AG04450 (cell line): ENCODE data around the gene CCT6B. TPM values are rescaled to one million over a fixed set of nuclear protein-coding genes. Genes with fewer than 3 reads are reported as not detected.

Source experiments
- CTCF ChIA-PET: fragments of 300-600, 350-600 bp; formaldehyde crosslinking; extraction: SDS; loops from one replicate; lab custom pipeline; 2022; ENCODE audit warnings: antibody characterized with exemption, inconsistent platforms; lab: Charles Lee
- POLR2A ChIA-PET: fragments of 350-600 bp; formaldehyde crosslinking; extraction: SDS; loops from one replicate; lab custom pipeline; 2021; ENCODE audit warnings: antibody characterized with exemption, inconsistent platforms; lab: Yijun Ruan, JAX
- DNase-seq: peaks from one replicate; pipeline ENCODE4 v3.0.0-alpha.2; 2011; ENCODE audit warnings: low read depth, low spot score
- H3K27ac ChIP-seq: one replicate; pipeline ENCODE4 v1.5.1; 2012; ENCODE audit warnings: low read depth, low read length, control low read depth
- H3K27me3 ChIP-seq: one replicate; pipeline ENCODE4 v1.6.0; 2012; ENCODE audit warnings: low read length; ENCODE audit not compliant: control insufficient read depth, insufficient read depth
- H3K4me3 ChIP-seq: 2 replicates; pipeline ENCODE4 v1.5.1; 2011; ENCODE audit warnings: mild to moderate bottlenecking, low read depth, low read length, control low read depth
- H3K9me3 ChIP-seq: 2 replicates; pipeline ENCODE4 v1.5.1; 2012; ENCODE audit warnings: low read length; ENCODE audit not compliant: control insufficient read depth, insufficient read depth
- CTCF ChIP-seq: IDR thresholded peaks from 2 replicates; pipeline ENCODE4 v1.5.1; 2011; ENCODE audit warnings: low read depth, low read length, control low read depth, inconsistent platforms
- polyA plus RNA-seq: library from polyadenylated mRNA; depleted of rRNA; stranded (reverse); fragments of >200 nt; gene quantifications from 2 replicates; pipeline ENCODE4 v1.2.3, GENCODE V29; 2011

CCT6B gene
- polyA plus RNA-seq, 1 experiment = 2.3 TPM

- Histone ChIP-seq H3K9me3 (no peaks in the 10 kb centered on the region), H3K27me3 (no peaks in the 10 kb centered on the region), H3K27ac (peak overlapping the region; percentile 63), H3K4me3 (no peak overlapping the region)
- TF ChIP-seq CTCF = peak; percentile 93
- peak; percentile 51 for DNase-seq
- ChIA-PET CTCF (interaction anchor here (0.6 to 4.7 kb wide), 16 partner anchors 14 to 143 kb away, joined by 3 to 41 read pairs (median 4); partner anchors contain the start of genes FNDC8 and RAD51D), POLR2A (no interaction called here)
Measured at GRCh38 chr17:34998205-34998604, 36.9 kb upstream of the CCT6B start.

- POLR2A ChIA-PET = interaction anchor here (0.9 to 1.0 kb wide), 2 partner anchors 16 to 119 kb away, joined by 3 to 4 read pairs; no protein-coding TSS in a partner anchor
- peak overlapping the region; percentile 63 for H3K27ac ChIP-seq
- H3K9me3 ChIP-seq = no peaks in the 10 kb centered on the region
- TF ChIP-seq CTCF = no peak
- peak; percentile 72 for DNase-seq
- H3K27me3 ChIP-seq = no peaks in the 10 kb centered on the region
- no peak overlapping the region for H3K4me3 ChIP-seq
- CTCF ChIA-PET = interaction anchor here (0.5 to 4.7 kb wide), 15 partner anchors 14 to 144 kb away, joined by 3 to 41 read pairs (median 3); partner anchors contain the start of genes FNDC8 and RAD51D
Measured at GRCh38 chr17:34997355-34997862, 36.1 kb upstream of the CCT6B start.

- H3K9me3 ChIP-seq = no peaks in the 10 kb centered on the region
- H3K27me3 ChIP-seq = no peaks in the 10 kb centered on the region
- DNase-seq = no peak
- no peak overlapping the region for H3K4me3 ChIP-seq
- TF ChIP-seq CTCF = no peak
- peak overlapping the region; percentile 63 for H3K27ac ChIP-seq
- ChIA-PET POLR2A (interaction anchor here (0.9 to 1.1 kb wide), 3 partner anchors 16 to 831 kb away, joined by 3 to 8 read pairs (median 4); no protein-coding TSS in a partner anchor), CTCF (interaction anchor here (0.5 to 4.7 kb wide), 12 partner anchors 13 to 145 kb away, joined by 3 to 41 read pairs (median 4); partner anchors contain the start of genes FNDC8 and RAD51D)
Measured at GRCh38 chr17:34996422-34997285, 35.4 kb upstream of the CCT6B start.

GRCh38 chr17:34993031-34993430 is 31.8 kb upstream of the CCT6B start:
- TF ChIP-seq CTCF = no peak
- CTCF ChIA-PET = interaction anchor here (1.2 kb wide), 1 partner anchor 12 kb away, joined by 4 read pairs; no protein-coding TSS in a partner anchor
- no peak for DNase-seq
- H3K4me3 ChIP-seq = no peak overlapping the region
- H3K27me3 ChIP-seq = no peaks in the 10 kb centered on the region
- POLR2A ChIA-PET = no interaction called here
- no peaks in the 10 kb centered on the region for H3K9me3 ChIP-seq
- no peak overlapping the region for H3K27ac ChIP-seq
